Mammary epithelial cell (primary cell): ENCODE measurements around the gene LRRC74A.

Source experiments
- CTCF ChIP-seq, 2 donors: IDR thresholded peaks in 1 of 2; conservative IDR thresholded peaks in 1 of 2; 2 replicates each; pipeline ENCODE4 v1.5.1; 2011 to 2012; ENCODE audit warnings: inconsistent platforms in 2 of 2, low read length in 2 of 2, mild to moderate bottlenecking in 2 of 2, control low read depth in 1 of 2, low read depth in 1 of 2; ENCODE audit not compliant: insufficient read depth in 1 of 2; ENCODE audit errors: extremely low read depth in 1 of 2
- EZH2 ChIP-seq: IDR thresholded peaks from 2 replicates; pipeline ENCODE4 v1.6.1; 2012; ENCODE audit warnings: low read length, inconsistent platforms, borderline replicate concordance

DNA sequence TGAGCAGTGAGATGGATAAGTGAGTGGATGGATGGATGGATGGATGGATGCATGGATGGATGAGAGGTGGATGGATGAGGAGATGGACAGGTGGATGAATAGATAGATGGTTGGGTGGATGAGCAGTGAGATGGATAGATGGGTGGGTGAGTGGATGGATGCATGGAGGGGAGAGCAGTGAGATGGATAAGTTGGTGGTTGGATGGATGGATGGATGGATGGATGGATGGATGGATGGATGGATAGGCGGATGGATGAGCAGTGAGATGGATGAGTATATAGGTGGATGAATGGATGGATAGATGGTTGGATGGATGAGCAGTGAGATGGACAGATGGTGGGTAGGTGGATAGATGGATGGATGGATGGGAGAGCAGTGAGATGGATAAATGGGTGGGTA lies 30.6 kb downstream of the LRRC74A start:
- TF ChIP-seq CTCF (conservative IDR thresholded peaks at IDR 0.05 in 1 of 2, IDR thresholded peaks at IDR 0.05 in 1 of 2; ENCODE audit: extremely low read depth in 1 of 2, insufficient read depth in 1 of 2, low read depth in 1 of 2, low read length in 2 of 2) (no peak), EZH2 (no peak)
